GM12872 (cell line): ENCODE data around the gene ZNF423.

Source experiments
- CTCF ChIP-seq: IDR thresholded peaks from 3 replicates; pipeline ENCODE4 v1.5.1; 2011; ENCODE audit warnings: low read depth, mild to moderate bottlenecking, low read length, moderate library complexity; ENCODE audit not compliant: insufficient read depth

Gene ZNF423

GRCh38 chr16:49662569-49662968 lies 193.3 kb downstream of the ZNF423 start:
- no peak for TF ChIP-seq CTCF

- no peak for TF ChIP-seq CTCF
Observed at GRCh38 chr16:49661465-49662187, 194.3 kb downstream of the ZNF423 start.

- no peak for TF ChIP-seq CTCF
Observed at GRCh38 chr16:49660626-49661025, 195.3 kb downstream of the ZNF423 start.

- no peak for TF ChIP-seq CTCF
Observed at GRCh38 chr16:49659356-49659755, 196.6 kb downstream of the ZNF423 start.

GRCh38 chr16:49658531-49658930 lies 197.4 kb downstream of the ZNF423 start:
- no peak for TF ChIP-seq CTCF

- TF ChIP-seq CTCF = no peak
Observed at GRCh38 chr16:49657736-49658465, 198.0 kb downstream of the ZNF423 start.

GRCh38 chr16:49654425-49654824 lies 201.5 kb downstream of the ZNF423 start:
- TF ChIP-seq CTCF = no peak
